ENCODE data around the gene LTO1. TPM values are rescaled to one million over a fixed set of nuclear protein-coding genes. Genes with fewer than 3 reads are reported as not detected.

LTO1 gene
- total and polyA plus RNA-seq, 10 donors, result 17.5 to 41.4 (median 31.0) TPM

DNA sequence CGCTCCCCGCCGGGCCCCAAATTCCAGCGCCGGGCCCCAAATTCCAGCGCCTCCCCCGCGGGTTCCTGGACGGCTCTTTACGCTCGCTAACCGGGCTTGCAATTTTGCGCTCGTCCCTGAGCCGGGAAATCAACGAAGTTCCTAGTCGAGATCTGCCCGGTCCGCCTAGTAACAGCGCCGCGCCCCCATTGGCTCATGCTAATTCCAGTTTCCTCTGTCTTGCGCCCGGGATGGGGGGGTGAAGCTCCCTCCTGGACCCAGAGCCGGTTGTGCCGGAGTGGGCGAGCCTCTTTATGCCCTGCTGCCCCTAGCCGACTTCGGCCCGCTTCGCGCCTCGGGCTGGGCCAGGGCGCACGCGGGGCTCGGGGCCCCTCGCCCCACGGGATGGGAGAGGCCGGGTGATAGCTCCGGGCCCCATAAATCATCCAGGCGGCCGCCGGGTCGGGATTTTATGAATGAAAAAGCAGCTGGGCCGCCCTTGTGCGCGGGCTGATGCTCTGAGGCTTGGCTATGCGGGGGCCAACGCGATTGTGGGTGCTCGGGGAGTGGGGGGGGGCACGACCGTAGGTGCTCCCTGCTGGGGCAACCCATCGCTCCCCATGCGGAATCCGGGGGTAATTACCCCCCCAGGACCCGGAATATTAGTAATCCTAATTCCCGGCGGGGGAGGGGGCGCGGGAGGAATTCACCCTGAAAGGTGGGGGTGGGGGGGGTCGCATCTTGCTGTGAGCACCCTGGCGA, 36.0 kb downstream of the LTO1 start:
- peaks cover 0 to 85% (median 47%) of the 10 kb centered on the region in 7 donors for H3K27me3 ChIP-seq (replicated peaks in 1 of 7)
- 1 to 2% (median 1%) methylated on average over 41 to 64 of the region's 64 CpGs for WGBS, 5 donors
- intact Hi-C loops (cut with DNase I; ENCODE audit: low total_unique reads), result no loop called here

DNA sequence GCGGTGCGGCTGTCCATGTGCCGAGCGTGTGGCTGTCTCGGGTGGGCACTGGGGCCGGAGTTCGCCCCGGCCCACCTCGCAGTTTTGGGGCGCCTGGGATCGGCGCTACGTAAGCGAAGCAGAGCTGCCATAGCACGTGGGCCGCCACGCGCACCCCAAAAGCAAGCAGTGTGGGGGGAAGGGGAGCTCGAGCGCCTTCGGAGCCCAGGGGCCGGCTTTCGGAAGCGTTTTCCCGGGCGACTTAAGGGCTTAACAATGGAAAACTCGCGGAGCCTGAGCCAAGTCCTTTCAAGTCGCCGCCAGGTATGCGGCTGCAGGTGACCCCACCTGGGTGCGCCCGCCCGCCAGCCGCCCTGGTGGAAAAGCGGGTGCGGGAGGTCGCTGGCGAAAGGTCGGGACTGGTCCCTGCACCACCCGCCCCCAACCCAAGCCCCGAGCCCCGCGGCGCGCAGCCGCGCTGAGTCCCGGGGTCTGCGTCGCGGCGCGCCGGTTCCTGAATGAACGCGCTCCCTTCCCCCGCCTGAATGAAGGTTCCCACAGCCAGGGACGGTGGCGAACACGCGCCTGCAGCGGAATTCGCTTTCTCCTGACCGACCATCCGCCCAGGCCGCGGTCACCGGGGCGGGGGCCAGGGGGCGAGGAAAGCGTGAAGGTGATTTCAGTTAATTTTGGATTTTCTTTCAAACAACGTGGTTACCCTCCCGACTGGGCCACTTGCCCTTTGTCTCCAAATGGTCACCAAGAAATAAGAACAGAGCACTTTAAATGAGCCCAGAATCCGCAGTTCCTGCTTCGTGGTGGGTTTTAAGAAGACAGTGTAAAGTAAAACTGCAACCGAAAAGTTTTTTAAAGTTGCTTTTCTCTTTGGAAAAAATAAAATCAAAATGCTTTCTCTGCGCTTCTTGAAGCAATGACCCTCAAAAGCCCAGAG, 36.9 kb downstream of the LTO1 start:
- Histone ChIP-seq H3K4me3 (peak overlapping the region; percentile 3 to 98 (median 46)), H3K27me3 (replicated peaks in 1 of 7) (peaks cover 0 to 83% (median 47%) of the 10 kb centered on the region in 7 donors), H3K36me3 (peaks cover 0 to under 1% (median 0%) of the 10 kb centered on the region in 6 donors), H3K9me3 (no peaks in the 10 kb centered on the region), H3K27ac (peak overlapping the region in 7 of 8 donors; percentile 41 to 89 (median 71)), H3K4me1 (peaks cover 40 to 74% (median 59%) of the 10 kb centered on the region in 6 donors)
- intact Hi-C loops (cut with DNase I; ENCODE audit: low total_unique reads), result no loop called here
- TF ChIP-seq POLR2AphosphoS5 (IDR thresholded peaks at IDR 0.05) (peak in 2 of 3 donors; percentile 43 to 53), POLR2A (IDR thresholded peaks at IDR 0.05) (no peak)
- DNase-seq, result peak; percentile 80
- WGBS, 5 donors, result 2 to 4% (median 3%) methylated on average over 44 to 78 of the region's 78 CpGs

More for the DNA sequence above, 36.0 kb downstream of the LTO1 start:
- Histone ChIP-seq H3K27ac (peak overlapping the region in 6 of 8 donors; percentile 58 to 89 (median 71)), H3K9me3 (no peaks in the 10 kb centered on the region), H3K4me3 (peak overlapping the region; percentile 1 to 98 (median 46)), H3K4me1 (peaks cover 47 to 83% (median 67%) of the 10 kb centered on the region in 6 donors), H3K36me3 (peaks cover 0 to 10% (median 0%) of the 10 kb centered on the region in 6 donors)
- DNase-seq, result peak; percentile 91
- TF ChIP-seq POLR2AphosphoS5 (IDR thresholded peaks at IDR 0.05) (peak; percentile 11 to 76 (median 65)), POLR2A (IDR thresholded peaks at IDR 0.05) (no peak)
- TF ChIP-seq, protein P1, sequence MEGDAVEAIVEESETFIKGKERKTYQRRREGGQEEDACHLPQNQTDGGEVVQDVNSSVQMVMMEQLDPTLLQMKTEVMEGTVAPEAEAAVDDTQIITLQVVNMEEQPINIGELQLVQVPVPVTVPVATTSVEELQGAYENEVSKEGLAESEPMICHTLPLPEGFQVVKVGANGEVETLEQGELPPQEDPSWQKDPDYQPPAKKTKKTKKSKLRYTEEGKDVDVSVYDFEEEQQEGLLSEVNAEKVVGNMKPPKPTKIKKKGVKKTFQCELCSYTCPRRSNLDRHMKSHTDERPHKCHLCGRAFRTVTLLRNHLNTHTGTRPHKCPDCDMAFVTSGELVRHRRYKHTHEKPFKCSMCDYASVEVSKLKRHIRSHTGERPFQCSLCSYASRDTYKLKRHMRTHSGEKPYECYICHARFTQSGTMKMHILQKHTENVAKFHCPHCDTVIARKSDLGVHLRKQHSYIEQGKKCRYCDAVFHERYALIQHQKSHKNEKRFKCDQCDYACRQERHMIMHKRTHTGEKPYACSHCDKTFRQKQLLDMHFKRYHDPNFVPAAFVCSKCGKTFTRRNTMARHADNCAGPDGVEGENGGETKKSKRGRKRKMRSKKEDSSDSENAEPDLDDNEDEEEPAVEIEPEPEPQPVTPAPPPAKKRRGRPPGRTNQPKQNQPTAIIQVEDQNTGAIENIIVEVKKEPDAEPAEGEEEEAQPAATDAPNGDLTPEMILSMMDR (IDR thresholded peaks at IDR 0.05 in 8 of 11, conservative IDR thresholded peaks at IDR 0.05 in 3 of 11), result no peak

DNA sequence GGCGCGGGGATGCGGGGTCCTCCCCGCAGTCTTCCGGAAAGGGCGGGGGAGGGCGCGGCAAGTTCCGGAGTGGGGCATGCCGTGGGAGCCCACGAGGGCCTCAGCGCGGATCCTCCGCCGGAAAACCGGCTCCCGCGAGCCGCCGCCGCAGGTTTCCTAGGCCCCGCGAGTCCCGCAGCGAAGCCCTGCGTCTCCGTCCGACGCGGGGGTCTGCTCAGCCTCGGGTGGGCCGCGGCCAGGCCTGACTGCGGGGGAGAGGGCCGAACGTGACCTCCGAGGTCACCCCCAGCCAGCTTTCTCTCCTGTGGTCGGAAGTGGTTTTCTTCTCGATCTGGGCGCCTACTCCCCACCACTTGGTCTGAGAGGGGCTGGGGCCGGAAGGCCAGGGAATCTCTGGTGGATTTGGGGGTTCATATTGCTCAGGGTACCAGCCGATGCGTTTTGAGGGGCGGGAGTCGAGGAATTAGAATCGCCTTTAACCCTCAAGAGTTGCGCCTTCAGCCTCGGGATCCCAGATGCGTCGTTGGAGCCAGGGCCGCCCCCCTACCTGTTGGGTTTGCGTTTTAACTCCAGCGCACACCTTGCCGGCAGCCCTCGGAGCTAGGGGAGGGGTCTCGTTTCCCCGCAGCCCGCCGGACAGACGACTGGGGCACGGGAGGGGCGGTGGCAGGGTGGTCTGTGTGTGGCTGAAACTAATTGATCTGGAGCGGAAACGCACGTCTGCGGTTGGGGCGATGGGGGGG, 37.8 kb downstream of the LTO1 start:
- Histone ChIP-seq H3K4me1 (peaks cover 40 to 68% (median 57%) of the 10 kb centered on the region in 6 donors), H3K27me3 (replicated peaks in 1 of 7) (peaks cover 0 to 74% (median 47%) of the 10 kb centered on the region in 7 donors), H3K4me3 (peak overlapping the region in 6 of 8 donors; percentile 27 to 98 (median 56)), H3K9me3 (no peaks in the 10 kb centered on the region), H3K36me3 (no peaks in the 10 kb centered on the region), H3K27ac (peak overlapping the region in 5 of 8 donors; percentile 36 to 89 (median 55))
- peak; percentile 67 for DNase-seq
- intact Hi-C loops (cut with DNase I; ENCODE audit: low total_unique reads), result no loop called here
- TF ChIP-seq POLR2A (IDR thresholded peaks at IDR 0.05) (no peak), POLR2AphosphoS5 (IDR thresholded peaks at IDR 0.05) (no peak)
- TF ChIP-seq, protein P1 (IDR thresholded peaks at IDR 0.05 in 8 of 11, conservative IDR thresholded peaks at IDR 0.05 in 3 of 11), result no peak
- 2 to 7% (median 3%) methylated on average over 31 to 67 of the region's 67 CpGs for WGBS, 5 donors

All from spleen (tissue), 11 donors.